K562 (cell line): ENCODE data around the gene PPIL1. TPM values are rescaled to one million over a fixed set of nuclear protein-coding genes. Genes with fewer than 3 reads are reported as not detected.

Experiments used
- CC2D1A ChIP-seq: fragments of 450-650 bp; IDR thresholded peaks from 2 replicates; pipeline ENCODE4 v1.6.1; 2017; ENCODE audit warnings: mild to moderate bottlenecking
- CHCHD3 ChIP-seq: fragments of 250-450 bp; sonication (Bioruptor Pico); IDR thresholded peaks from 2 replicates; pipeline ENCODE4 v2.1.2; 2022; ENCODE audit warnings: mild to moderate bottlenecking
- HDAC8 ChIP-seq: fragments of 450-650 bp; IDR thresholded peaks from 2 replicates; pipeline ENCODE4 v1.6.1; 2016; ENCODE audit warnings: mild to moderate bottlenecking, missing genetic modification characterization, moderate library complexity, missing compliant biosample characterization
- MEIS2 ChIP-seq: fragments of 450-650 bp; IDR thresholded peaks from 2 replicates; pipeline ENCODE4 v1.6.1; 2014; ENCODE audit warnings: mild to moderate bottlenecking; ENCODE audit not compliant: partially characterized antibody
- NEUROD1 ChIP-seq: fragments of 150-350 bp; IDR thresholded peaks from 2 replicates; pipeline ENCODE4 v1.6.1; 2014; ENCODE audit warnings: borderline replicate concordance, low read length, low read depth; ENCODE audit not compliant: partially characterized antibody
- NR2F6 ChIP-seq: fragments of 450-650 bp; formaldehyde crosslinking; IDR thresholded peaks from 2 replicates; pipeline ENCODE4 v1.4.0; 2020; ENCODE audit warnings: mild to moderate bottlenecking
- SIRT6 ChIP-seq: IDR thresholded peaks from one replicate; pipeline ENCODE4 v1.6.1; 2012; ENCODE audit warnings: low read depth, mild to moderate bottlenecking, control low read depth, inconsistent platforms, low read length, moderate library complexity
- SMARCE1 ChIP-seq: fragments of 450-650 bp; IDR thresholded peaks from 2 replicates; pipeline ENCODE4 v1.7.1; 2016; ENCODE audit warnings: mild to moderate bottlenecking
- TAF15 ChIP-seq: fragments of 200-400 bp; formaldehyde crosslinking; IDR thresholded peaks from 2 replicates; pipeline ENCODE4 v1.6.1; 2017; ENCODE audit warnings: mild to moderate bottlenecking, low read depth, low read length, moderate library complexity
- TRIM24 ChIP-seq, 2 experiments: fragments of 450-650 bp; IDR thresholded peaks; 2 replicates each; pipeline ENCODE4 v1.6.1; 2016
- U2AF2 ChIP-seq: fragments of 200-400 bp; formaldehyde crosslinking; optimal IDR thresholded peaks from 2 replicates; pipeline ENCODE3; 2017; ENCODE audit warnings: low read depth, mild to moderate bottlenecking, low read length
- ZNF282 ChIP-seq: sonication (generic); formaldehyde crosslinking; IDR thresholded peaks from 2 replicates; pipeline ENCODE4 v1.8.1; 2023; ENCODE audit warnings: missing genetic modification reagents
- polyA plus RNA-seq, 8 experiments: library from polyadenylated mRNA; depleted of rRNA in 4 of 8; stranded (reverse) in 5 of 8; unstranded in 3 of 8; fragments of >200 nt; fragmentation: Nextera tagmentation in 2 of 8; fragmentation: Illumina TruSeq in 1 of 8; extraction: Ambion mirVana in 2 of 8; extraction: Trizol in 1 of 8; gene quantifications; 2 replicates each; pipeline versions ENCODE4 v1.2.1 to v1.2.3, GENCODE V29; 2011 to 2014; ENCODE audit warnings: inconsistent platforms in 1 of 8, missing spikeins in 1 of 8
- total RNA-seq, 7 experiments: library from RNA; depleted of rRNA in 6 of 7; stranded (reverse); fragments of >200 nt in 6 of 7; fragmentation: Illumina TruSeq in 2 of 7; extraction: Trizol in 2 of 7; gene quantifications; 2 replicates each; pipeline versions ENCODE4 v1.2.1 to v1.2.3, GENCODE V29; 2011 to 2021; ENCODE audit warnings: low replicate concordance in 1 of 7
- TF ChIP-seq, protein P1 (sequence below): fragments of 450-650 bp; IDR thresholded peaks from 2 replicates; pipeline ENCODE4 v1.6.1; 2016; ENCODE audit warnings: missing biosample characterization, missing genetic modification characterization
- TF ChIP-seq, protein P2 (sequence below), 2 experiments: fragments of 450-650 bp in 1 of 2; sonication (generic) in 1 of 2; formaldehyde crosslinking; conservative IDR thresholded peaks; 2 replicates each; pipeline versions ENCODE4 v1.4.0 to v1.8.1; 2020 to 2022; ENCODE audit warnings: mild to moderate bottlenecking in 1 of 2, missing genetic modification reagents in 1 of 2
- TF ChIP-seq, protein P3 (sequence below): fragments of 250-450 bp; sonication (Bioruptor Pico); IDR thresholded peaks from 2 replicates; pipeline ENCODE4 v1.8.0; 2022; ENCODE audit warnings: moderate library complexity, mild to moderate bottlenecking, inconsistent platforms
- TF ChIP-seq, protein P4 (sequence below): fragments of 450-650 bp; formaldehyde crosslinking; IDR thresholded peaks from 2 replicates; pipeline ENCODE4 v1.4.0; 2020; ENCODE audit warnings: mild to moderate bottlenecking, moderate library complexity

Gene PPIL1
- total and polyA plus RNA-seq, 9 of the 15 experiments (the other 6 are each of a cell fraction or from before 2014, with no cell fraction given), result 65.8 to 205 (median 130) TPM

DNA sequence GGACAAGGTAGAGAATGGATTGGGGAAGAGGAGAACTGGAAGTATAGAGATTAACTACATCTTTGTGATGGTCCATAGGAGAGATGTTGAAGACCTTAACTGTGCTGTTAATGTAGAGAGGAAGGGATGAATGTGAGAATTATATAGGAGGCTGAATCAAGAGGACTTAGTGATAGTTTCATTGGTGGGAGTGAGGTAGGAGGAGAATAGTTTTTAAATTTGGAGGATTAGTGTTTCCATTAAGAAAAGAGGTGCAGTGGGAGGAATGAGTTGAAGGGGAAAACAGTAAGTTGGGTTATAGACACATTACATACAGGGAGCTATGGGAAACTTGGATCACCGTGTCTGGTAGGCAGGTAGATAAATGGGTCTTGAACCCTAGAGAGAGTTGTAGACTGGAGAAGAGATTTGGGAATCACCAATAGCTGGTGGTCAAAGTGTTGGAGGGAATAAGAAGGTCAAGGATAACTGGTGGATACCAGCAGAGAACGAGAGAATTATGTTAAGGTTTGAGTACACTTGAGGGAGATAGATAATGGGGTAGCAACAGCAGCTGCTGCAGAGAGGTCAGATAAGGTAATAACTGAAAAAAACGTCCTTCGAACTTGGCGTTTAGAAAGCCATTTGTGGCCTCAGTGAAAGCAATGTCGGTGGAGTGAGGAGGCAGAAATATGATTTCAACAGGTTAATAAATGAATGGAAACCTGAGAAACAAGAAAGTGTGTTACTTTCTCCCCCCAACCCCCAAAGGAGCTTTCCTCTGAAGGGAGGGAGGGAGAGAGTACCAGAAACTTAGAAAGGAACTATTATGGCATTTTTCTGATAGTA, 14.3 kb upstream of the PPIL1 start (continued):
- TF ChIP-seq, protein P1, sequence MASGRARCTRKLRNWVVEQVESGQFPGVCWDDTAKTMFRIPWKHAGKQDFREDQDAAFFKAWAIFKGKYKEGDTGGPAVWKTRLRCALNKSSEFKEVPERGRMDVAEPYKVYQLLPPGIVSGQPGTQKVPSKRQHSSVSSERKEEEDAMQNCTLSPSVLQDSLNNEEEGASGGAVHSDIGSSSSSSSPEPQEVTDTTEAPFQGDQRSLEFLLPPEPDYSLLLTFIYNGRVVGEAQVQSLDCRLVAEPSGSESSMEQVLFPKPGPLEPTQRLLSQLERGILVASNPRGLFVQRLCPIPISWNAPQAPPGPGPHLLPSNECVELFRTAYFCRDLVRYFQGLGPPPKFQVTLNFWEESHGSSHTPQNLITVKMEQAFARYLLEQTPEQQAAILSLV (tag), result 0 out of 2 replicates have a peak, but pooled peaks have one; percentile 10
- TF ChIP-seq, protein P2, sequence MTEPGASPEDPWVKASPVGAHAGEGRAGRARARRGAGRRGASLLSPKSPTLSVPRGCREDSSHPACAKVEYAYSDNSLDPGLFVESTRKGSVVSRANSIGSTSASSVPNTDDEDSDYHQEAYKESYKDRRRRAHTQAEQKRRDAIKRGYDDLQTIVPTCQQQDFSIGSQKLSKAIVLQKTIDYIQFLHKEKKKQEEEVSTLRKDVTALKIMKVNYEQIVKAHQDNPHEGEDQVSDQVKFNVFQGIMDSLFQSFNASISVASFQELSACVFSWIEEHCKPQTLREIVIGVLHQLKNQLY (CRISPR knock-in tag; conservative IDR thresholded peaks at IDR 0.05), result no peak
- TF ChIP-seq, protein P3, sequence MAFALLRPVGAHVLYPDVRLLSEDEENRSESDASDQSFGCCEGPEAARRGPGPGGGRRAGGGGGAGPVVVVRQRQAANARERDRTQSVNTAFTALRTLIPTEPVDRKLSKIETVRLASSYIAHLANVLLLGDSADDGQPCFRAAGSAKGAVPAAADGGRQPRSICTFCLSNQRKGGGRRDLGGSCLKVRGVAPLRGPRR (CRISPR knock-in tag), result no peak
- no peak for TF ChIP-seq U2AF2
- no peak for TF ChIP-seq NR2F6 (CRISPR knock-in tag)
- no peak for TF ChIP-seq TAF15
- peak; percentile 75; the same call in 1 of the 2 replicates for TF ChIP-seq CC2D1A
- TF ChIP-seq NEUROD1, result peak; percentile 53
- TF ChIP-seq ZNF282 (CRISPR knock-in tag), result no peak
- no peak for TF ChIP-seq HDAC8 (tag)
- peak in 1 of 2 experiments; percentile 55; a peak in 3 of 4 replicates for TF ChIP-seq TRIM24 (IDR thresholded peaks at IDR 0.05)
- no peak for TF ChIP-seq SIRT6
- peak; percentile 84 for TF ChIP-seq SMARCE1
- peak; percentile 74; the same call in 1 of the 2 replicates for TF ChIP-seq CHCHD3 (CRISPR knock-in tag)
- TF ChIP-seq, protein P4, sequence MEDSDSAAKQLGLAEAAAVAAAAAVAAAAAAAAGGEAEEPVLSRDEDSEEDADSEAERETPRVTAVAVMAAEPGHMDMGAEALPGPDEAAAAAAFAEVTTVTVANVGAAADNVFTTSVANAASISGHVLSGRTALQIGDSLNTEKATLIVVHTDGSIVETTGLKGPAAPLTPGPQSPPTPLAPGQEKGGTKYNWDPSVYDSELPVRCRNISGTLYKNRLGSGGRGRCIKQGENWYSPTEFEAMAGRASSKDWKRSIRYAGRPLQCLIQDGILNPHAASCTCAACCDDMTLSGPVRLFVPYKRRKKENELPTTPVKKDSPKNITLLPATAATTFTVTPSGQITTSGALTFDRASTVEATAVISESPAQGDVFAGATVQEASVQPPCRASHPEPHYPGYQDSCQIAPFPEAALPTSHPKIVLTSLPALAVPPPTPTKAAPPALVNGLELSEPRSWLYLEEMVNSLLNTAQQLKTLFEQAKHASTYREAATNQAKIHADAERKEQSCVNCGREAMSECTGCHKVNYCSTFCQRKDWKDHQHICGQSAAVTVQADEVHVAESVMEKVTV (CRISPR knock-in tag), result no peak
- TF ChIP-seq MEIS2, result peak; percentile 29
